ENCODE measurements around the gene PIWIL4.
"Not testable (repeated sequence)": the region's sequence is repeated elsewhere in the genome, so short reads cannot be mapped to it uniquely, and the experiment has no call there.

PIWIL4 gene

DNA sequence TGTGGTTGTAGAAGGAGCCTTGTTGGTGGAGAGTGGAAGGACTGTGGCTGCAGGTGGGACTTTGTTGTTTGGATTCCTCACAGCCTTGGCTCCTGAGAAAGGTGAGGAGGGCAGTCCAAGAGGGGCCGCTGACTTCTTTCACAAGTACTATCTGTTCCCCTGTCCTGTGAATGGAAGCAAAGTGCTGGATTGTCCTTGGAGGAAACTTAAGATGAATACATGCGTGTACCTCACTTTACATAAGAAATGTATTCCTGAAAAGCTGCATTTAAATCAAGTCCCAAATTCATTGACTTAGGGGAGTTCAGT, 21.1 kb upstream of the PIWIL4 start:
- no peak for DNase-seq (ENCODE audit: low spot score)
- H3K27ac ChIP-seq, result no peak overlapping the region; the same call in 1 of the 2 replicates
- CTCF ChIA-PET, result no interaction called here
- POLR2A ChIA-PET (ENCODE audit: low non-redundant PET), result no interaction called here
- TF ChIP-seq, protein P1, sequence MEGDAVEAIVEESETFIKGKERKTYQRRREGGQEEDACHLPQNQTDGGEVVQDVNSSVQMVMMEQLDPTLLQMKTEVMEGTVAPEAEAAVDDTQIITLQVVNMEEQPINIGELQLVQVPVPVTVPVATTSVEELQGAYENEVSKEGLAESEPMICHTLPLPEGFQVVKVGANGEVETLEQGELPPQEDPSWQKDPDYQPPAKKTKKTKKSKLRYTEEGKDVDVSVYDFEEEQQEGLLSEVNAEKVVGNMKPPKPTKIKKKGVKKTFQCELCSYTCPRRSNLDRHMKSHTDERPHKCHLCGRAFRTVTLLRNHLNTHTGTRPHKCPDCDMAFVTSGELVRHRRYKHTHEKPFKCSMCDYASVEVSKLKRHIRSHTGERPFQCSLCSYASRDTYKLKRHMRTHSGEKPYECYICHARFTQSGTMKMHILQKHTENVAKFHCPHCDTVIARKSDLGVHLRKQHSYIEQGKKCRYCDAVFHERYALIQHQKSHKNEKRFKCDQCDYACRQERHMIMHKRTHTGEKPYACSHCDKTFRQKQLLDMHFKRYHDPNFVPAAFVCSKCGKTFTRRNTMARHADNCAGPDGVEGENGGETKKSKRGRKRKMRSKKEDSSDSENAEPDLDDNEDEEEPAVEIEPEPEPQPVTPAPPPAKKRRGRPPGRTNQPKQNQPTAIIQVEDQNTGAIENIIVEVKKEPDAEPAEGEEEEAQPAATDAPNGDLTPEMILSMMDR (conservative IDR thresholded peaks at IDR 0.05; ENCODE audit: low read depth), result no peak

DNA sequence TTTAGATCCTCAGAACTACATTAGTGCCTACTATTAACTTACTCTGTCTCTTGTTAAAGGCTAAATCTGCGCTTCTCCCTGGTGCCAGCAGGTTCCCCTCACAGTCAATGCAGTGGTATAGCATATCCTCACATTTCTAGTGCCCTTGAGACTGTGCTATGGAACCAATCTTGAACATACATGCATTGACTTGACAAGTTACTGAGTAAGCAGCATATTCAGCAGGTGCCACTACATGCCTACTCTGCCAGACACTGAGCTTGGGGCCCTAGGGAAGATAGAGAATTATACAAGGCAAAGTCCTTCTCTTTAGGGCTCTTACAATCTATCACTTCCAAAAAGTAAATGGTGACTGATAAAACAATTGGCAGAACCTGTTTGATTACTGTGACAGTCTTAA, 20.3 kb upstream of the PIWIL4 start:
- H3K27ac ChIP-seq, result no peak overlapping the region
- DNase-seq (ENCODE audit: low spot score), result no peak
- TF ChIP-seq, protein P1 (conservative IDR thresholded peaks at IDR 0.05; ENCODE audit: low read depth), result no peak
- POLR2A ChIA-PET (ENCODE audit: low non-redundant PET), result no interaction called here
- CTCF ChIA-PET, result interaction anchor here (0.7 kb wide), 1 partner anchor 418 kb away, joined by 3 read pairs; no protein-coding TSS in a partner anchor

DNA sequence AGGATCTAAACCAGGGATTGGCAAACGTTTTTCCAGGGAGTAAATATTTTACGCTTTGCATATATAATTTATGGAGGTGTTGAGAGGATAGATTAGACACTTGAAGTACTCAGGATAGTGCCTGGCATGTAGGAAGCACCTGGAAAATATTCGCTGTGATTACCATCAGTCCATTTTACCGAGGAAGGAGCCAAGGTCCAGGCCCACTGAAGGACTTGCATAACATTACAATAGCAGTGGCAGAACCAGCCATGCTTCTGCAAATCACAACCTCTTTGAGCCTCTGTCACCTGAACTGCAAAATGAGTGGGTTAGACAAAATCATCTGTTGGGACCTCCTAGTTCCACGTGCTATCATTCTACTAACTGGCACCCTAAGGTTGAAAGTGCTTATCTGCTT, 18.0 kb upstream of the PIWIL4 start:
- DNase-seq (ENCODE audit: low spot score), result no peak
- ChIA-PET POLR2A (ENCODE audit: low non-redundant PET) (no interaction called here), CTCF (no interaction called here)
- TF ChIP-seq, protein P1 (conservative IDR thresholded peaks at IDR 0.05; ENCODE audit: low read depth), result no peak
- no peak overlapping the region for H3K27ac ChIP-seq

DNA sequence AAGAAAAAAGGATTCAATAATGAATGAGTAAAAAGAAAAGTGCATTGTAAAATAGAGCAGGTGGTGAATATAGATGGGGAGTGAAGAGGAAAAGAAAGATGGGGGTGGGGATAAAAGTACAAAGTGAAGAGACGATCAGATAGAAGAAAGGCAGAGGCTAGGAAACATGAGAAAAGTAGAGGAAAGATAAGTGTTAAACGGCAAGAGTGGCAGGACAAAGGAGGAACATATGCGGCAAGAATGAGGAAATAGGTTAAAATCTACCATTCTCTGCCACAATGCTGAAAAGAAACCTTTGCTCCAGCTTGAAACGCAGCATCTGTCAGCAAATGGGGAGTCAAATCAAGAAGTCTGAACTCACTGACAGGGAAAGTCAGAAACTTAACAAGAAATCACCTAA, 16.7 kb upstream of the PIWIL4 start:
- CTCF ChIA-PET, result no interaction called here
- DNase-seq (ENCODE audit: low spot score), result no peak
- TF ChIP-seq, protein P1 (conservative IDR thresholded peaks at IDR 0.05; ENCODE audit: low read depth), result no peak

DNA sequence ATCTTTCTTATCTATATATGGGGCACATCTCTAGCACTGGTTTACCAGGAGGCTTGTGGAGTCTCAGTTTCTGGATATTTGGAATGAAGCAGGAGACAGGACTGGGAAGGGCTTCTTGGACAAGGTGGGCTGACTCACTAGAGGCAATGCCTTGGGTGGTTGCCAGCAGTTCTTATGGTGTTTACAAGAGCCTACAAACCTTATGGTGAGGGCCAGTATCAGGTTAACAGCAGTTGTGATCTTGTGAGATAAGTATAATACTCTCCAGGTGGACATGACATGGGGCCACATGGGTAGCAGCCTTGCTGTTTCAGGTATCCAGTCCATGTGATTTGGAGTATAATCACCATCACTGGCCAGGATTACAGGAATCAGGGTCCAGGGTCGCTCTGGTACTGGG, 13.2 kb upstream of the PIWIL4 start:
- ChIA-PET POLR2A (ENCODE audit: low non-redundant PET) (no interaction called here), CTCF (no interaction called here)
- no peak for DNase-seq (ENCODE audit: low spot score)
- TF ChIP-seq, protein P1 (conservative IDR thresholded peaks at IDR 0.05; ENCODE audit: low read depth), result no peak
- no peak overlapping the region for H3K27ac ChIP-seq

More for the DNA sequence above, 16.7 kb upstream of the PIWIL4 start:
- POLR2A ChIA-PET (ENCODE audit: low non-redundant PET), result no interaction called here
- H3K27ac ChIP-seq, result no peak overlapping the region

DNA sequence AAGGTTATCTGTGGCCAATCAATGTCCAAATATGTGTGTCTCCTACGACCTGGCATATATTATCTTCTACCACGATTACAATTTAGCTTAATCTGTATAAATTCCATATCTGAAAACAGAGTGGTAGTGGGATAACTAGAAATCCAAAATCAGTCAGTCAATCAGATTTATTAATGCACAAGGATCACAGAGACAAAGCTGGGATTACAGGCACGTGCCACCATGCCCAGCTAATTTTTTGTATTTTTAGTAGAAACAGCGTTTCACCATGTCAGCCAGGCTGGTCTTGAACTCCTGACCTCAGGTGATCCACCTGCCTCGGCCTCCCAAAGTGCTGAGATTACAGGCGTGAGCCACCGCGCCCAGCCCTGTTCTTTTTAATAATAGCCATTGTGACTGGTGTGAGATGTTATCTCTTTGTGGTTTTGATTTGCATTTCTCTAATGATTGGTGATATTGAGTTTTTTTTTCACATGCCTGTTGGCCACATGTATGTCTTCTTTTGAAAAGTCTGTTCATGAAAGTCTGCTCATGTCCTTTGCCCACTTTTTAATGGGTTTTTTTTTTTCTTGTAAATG, 11.3 kb upstream of the PIWIL4 start:
- CTCF ChIA-PET, result interaction anchor here (1.3 kb wide), 1 partner anchor 9 kb away, joined by 5 read pairs; no protein-coding TSS in a partner anchor
- H3K27ac ChIP-seq; POLR2A ChIA-PET (ENCODE audit: low non-redundant PET); DNase-seq (ENCODE audit: low spot score): not testable (repeated sequence)

DNA sequence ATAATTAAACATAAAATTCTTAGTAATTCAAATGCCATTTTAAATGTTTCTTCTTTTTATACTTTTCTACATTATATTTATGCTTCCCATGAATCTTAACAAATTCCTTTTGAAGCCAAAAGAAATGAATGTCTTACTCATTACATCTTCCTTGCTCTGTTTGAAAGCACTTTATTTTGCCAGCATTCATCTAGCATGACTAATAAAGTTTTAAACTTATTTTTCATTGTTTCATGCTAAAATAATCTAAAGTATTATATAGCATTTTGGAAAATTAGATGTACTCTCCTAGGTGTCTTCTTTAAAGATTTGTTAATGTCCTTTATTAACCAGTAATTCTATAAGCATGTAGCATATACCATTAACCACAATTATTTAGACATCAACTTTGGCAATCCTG, 9.7 kb upstream of the PIWIL4 start:
- DNase-seq (ENCODE audit: low spot score), result no peak
- H3K27ac ChIP-seq, result no peak overlapping the region
- POLR2A ChIA-PET (ENCODE audit: low non-redundant PET), result no interaction called here
- TF ChIP-seq, protein P1 (conservative IDR thresholded peaks at IDR 0.05; ENCODE audit: low read depth), result no peak
- CTCF ChIA-PET, result no interaction called here

All from RWPE1 (cell line).